ENCODE data around the gene ZFYVE1.

GRCh38 chr14:73049428-73049827 lies 22.5 kb upstream of the ZFYVE1 start:
- TF ChIP-seq CTCF (IDR thresholded peaks at IDR 0.05; ENCODE audit: low read length) (no peak), EZH2phosphoT487 (IDR thresholded peaks at IDR 0.05; ENCODE audit: low read length) (no peak), EZH2 (optimal IDR thresholded peaks at IDR 0.05; ENCODE audit: low read depth, low read length) (no peak)
